ENCODE results near the gene NRXN3.

The NRXN3 gene

DNA sequence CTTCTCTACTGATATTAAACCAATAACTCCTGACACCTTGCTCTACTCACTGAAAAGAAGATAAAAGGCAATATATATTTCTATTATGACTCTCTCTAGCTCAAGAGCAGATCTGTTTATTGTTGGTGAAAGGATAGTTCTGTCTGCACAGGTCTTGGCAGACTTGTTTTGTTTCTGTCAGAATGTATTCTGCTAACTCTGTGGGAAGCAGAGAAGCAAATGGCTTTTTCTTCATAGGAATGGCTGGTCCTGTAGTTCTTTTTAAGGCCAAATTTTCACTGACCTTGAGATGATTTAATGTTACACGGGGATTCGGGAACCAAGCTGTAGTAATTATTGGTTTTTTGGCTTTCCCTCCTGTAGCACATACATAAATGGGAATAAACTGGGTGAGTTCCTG is 1529.0 kb downstream of the NRXN3 start:
- Histone ChIP-seq H3K9me3 (ENCODE audit: control insufficient read depth, low read length) (no peaks in the 10 kb centered on the region), H3K36me3 (ENCODE audit: control insufficient read depth, insufficient read depth, low read length) (no peaks in the 10 kb centered on the region), H3K27ac (ENCODE audit: low read depth, low read length, severe bottlenecking) (no peak overlapping the region), H3K4me3 (ENCODE audit: extremely low read depth, insufficient read depth, low read length, poor library complexity, severe bottlenecking) (no peak overlapping the region), H3K4me1 (ENCODE audit: control insufficient read depth, insufficient read depth, low read length, poor library complexity, severe bottlenecking) (no peaks in the 10 kb centered on the region)
- 100% methylated on average over 2 of the region's 2 CpGs; no CpG with 5 or more reads in 1 of the 2 experiments for WGBS, 2 experiments (ENCODE audit: insufficient coverage in 2 of 2)

DNA sequence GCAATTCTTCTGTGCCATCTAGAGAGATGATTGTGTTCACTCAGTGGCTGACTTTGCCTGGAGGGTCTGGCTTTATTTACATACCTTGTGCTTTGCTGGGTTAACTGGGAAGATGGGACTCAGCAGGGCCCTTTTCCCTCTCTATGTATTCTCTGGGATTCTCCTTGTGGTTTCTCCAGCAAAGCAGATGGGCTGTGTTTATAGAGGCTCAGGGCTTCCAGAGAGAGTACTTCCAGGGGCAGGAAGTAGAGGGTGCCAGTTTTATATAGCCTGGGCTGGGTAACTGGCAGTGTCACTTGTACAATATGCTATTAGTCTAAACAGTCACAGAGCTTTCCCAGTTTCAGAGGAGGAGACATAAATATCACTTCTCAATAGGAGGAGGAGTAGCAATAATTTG is 1531.2 kb downstream of the NRXN3 start:
- H3K9me3 ChIP-seq (ENCODE audit: control insufficient read depth, low read length): no peaks in the 10 kb centered on the region
- H3K36me3 ChIP-seq (ENCODE audit: control insufficient read depth, insufficient read depth, low read length): no peaks in the 10 kb centered on the region
- no peak overlapping the region for H3K27ac ChIP-seq (ENCODE audit: low read depth, low read length, severe bottlenecking)
- H3K4me3 ChIP-seq (ENCODE audit: extremely low read depth, insufficient read depth, low read length, poor library complexity, severe bottlenecking): no peak overlapping the region
- H3K4me1 ChIP-seq (ENCODE audit: control insufficient read depth, insufficient read depth, low read length, poor library complexity, severe bottlenecking): peaks cover 4% of the 10 kb centered on the region

DNA sequence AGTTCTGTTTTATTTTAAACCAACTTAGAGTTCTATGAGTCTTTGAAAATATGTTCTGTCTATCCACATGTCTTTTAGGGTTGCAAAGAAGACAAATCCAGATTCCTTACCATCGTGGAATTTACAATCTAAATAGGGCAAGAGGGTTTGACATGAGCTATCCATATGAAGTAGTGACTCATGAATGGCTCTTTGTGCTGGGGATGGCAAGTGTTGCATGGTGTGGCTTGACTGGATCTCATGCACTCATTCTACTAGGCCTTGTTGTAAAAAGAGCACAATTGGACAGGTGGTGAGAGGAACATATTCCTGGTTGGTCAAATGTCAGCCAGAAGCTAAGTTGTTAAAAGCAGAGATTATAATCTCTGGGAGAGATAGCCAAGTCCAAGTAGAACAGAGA is 1532.0 kb downstream of the NRXN3 start:
- WGBS, 2 experiments (ENCODE audit: insufficient coverage in 2 of 2): no CpG with 5 or more reads among the region's 1 CpG
- Histone ChIP-seq H3K27ac (ENCODE audit: low read depth, low read length, severe bottlenecking) (no peak overlapping the region), H3K4me1 (ENCODE audit: control insufficient read depth, insufficient read depth, low read length, poor library complexity, severe bottlenecking) (peaks cover 11% of the 10 kb centered on the region), H3K9me3 (ENCODE audit: control insufficient read depth, low read length) (no peaks in the 10 kb centered on the region), H3K36me3 (ENCODE audit: control insufficient read depth, insufficient read depth, low read length) (no peaks in the 10 kb centered on the region), H3K4me3 (ENCODE audit: extremely low read depth, insufficient read depth, low read length, poor library complexity, severe bottlenecking) (no peak overlapping the region)

DNA sequence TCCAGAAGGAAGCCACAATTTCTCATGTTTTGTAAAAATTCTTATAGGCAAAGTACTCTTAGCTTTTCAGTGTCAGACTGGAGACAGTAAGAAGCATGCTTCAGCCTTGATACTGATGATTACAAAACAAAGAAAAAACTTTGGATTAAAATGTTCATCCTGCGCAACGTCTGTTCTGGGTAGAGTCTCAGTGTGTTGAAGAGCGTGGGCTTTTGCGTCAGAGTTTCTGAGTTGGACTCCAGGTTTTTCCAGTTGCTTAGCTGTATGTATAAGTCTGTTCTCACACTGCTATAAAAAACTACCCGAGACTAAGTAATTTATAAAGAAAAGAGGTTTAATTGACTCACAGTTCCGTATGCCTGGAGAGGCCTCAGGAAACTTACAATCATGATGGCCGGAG is 1533.0 kb downstream of the NRXN3 start:
- Histone ChIP-seq H3K4me3 (ENCODE audit: extremely low read depth, insufficient read depth, low read length, poor library complexity, severe bottlenecking) (no peak overlapping the region), H3K4me1 (ENCODE audit: control insufficient read depth, insufficient read depth, low read length, poor library complexity, severe bottlenecking) (peaks cover 11% of the 10 kb centered on the region), H3K9me3 (ENCODE audit: control insufficient read depth, low read length) (no peaks in the 10 kb centered on the region), H3K27ac (ENCODE audit: low read depth, low read length, severe bottlenecking) (no peak overlapping the region), H3K36me3 (ENCODE audit: control insufficient read depth, insufficient read depth, low read length) (no peaks in the 10 kb centered on the region)
- WGBS, 2 experiments (ENCODE audit: insufficient coverage in 2 of 2): 98 to 100% methylated on average over 2 to 4 of the region's 7 CpGs

DNA sequence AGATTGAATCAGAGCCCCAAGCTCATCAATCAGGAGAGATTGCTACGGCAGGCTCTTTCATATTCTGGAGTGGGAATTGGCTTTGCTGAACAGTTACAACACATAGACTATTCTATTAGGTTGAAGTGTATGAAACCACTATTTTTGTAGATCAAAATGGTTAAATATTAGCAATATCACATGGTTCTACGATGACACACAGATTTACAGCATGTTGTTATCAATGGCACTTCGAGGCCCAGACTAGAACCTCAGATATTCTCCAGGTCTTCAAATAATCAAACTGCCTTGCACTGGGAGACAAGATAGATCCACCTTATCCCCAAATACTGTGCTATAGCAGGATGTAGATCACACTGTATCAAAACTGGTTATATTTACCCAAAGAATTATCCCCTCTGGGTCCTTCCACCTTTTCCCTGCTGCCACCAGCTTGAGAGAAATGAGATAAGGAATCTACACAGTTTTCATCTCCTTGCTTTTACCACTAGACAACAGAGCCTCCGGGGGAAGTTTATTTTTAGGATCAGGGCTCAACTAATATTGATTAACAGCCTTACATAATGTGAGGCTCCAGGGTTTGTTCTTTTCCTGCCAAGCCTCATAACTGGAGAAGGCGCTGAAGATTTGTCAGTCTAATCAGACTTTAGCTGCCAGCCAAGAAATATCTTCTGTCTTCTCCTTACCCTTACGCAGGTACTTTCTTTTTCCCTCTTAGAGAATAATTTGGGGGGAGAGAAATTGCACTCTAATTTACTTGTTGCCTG is 1534.1 kb downstream of the NRXN3 start:
- no peaks in the 10 kb centered on the region for H3K9me3 ChIP-seq (ENCODE audit: control insufficient read depth, low read length)
- no peaks in the 10 kb centered on the region for H3K36me3 ChIP-seq (ENCODE audit: control insufficient read depth, insufficient read depth, low read length)
- WGBS, 2 experiments (ENCODE audit: insufficient coverage in 2 of 2): no CpG with 5 or more reads among the region's 6 CpGs
- peaks cover 19% of the 10 kb centered on the region for H3K4me1 ChIP-seq (ENCODE audit: control insufficient read depth, insufficient read depth, low read length, poor library complexity, severe bottlenecking)
- H3K4me3 ChIP-seq (ENCODE audit: extremely low read depth, insufficient read depth, low read length, poor library complexity, severe bottlenecking): no peak overlapping the region
- no peak overlapping the region for H3K27ac ChIP-seq (ENCODE audit: low read depth, low read length, severe bottlenecking)

DNA sequence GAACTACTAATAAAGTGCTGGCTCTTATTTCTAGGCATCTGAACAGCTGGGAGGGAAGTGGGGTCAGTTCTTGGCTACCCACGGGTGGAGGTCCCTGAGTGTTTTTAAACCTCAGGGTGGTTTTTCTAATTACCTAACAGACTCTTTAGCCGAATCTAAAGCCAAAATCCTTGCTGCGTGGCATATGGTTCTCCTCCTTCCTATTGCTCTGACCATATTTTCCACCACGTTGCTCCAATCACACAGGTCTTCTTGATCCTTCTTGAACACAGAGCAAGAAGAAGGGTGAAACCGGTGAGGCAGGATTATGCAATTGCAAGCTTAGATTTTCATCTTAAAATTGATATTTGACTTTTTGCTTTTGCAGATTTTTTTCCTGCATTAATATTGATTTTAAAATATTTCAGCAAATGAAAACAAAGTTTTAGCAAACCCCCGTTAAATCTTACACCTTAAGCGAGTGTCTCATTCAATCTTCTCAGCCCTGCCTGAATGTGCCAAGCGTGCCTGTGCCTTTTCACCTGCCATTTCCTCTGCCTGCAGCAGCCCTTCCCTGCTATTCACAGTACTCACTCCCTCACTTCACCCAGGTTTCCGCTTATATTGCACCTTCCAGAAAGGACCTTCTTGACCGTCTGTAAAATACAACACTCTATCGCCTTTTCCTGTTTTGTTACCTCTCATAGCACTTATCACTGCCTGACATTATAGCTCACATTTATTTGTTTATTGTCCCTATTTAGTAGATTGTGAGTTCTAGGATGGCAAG is 1535.1 kb downstream of the NRXN3 start:
- no peaks in the 10 kb centered on the region for H3K9me3 ChIP-seq (ENCODE audit: control insufficient read depth, low read length)
- H3K4me3 ChIP-seq (ENCODE audit: extremely low read depth, insufficient read depth, low read length, poor library complexity, severe bottlenecking): no peak overlapping the region
- WGBS, 2 experiments (ENCODE audit: insufficient coverage in 2 of 2): 91 to 98% methylated on average over 7 to 8 of the region's 11 CpGs
- no peak overlapping the region for H3K27ac ChIP-seq (ENCODE audit: low read depth, low read length, severe bottlenecking)
- no peaks in the 10 kb centered on the region for H3K36me3 ChIP-seq (ENCODE audit: control insufficient read depth, insufficient read depth, low read length)
- peaks cover 28% of the 10 kb centered on the region for H3K4me1 ChIP-seq (ENCODE audit: control insufficient read depth, insufficient read depth, low read length, poor library complexity, severe bottlenecking)

DNA sequence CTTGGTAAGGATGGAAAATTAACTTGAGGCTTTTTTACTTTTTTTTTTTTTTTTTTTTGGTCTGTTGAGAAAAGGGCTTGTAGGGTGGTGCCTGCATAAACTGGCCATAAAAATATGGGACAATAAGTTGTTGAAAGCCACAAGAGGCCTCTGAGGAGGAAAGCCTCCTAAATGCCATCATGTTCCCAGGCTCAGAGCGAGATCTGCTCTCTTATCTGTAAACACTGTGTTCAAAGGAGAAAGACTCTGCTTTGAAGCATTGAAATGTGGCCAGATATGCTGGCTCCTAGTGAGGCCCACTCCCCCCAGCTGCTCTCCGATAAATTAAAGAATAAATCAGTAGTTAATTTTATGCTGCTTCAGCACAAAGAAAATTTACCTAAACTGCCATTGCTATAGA is 1536.2 kb downstream of the NRXN3 start:
- H3K9me3 ChIP-seq (ENCODE audit: control insufficient read depth, low read length): no peaks in the 10 kb centered on the region
- 0% methylated on average over 1 of the region's 2 CpGs; no CpG with 5 or more reads in 1 of the 2 experiments for WGBS, 2 experiments (ENCODE audit: insufficient coverage in 2 of 2)
- H3K27ac ChIP-seq (ENCODE audit: low read depth, low read length, severe bottlenecking): peak overlapping the region; percentile 13
- no peaks in the 10 kb centered on the region for H3K36me3 ChIP-seq (ENCODE audit: control insufficient read depth, insufficient read depth, low read length)
- no peak overlapping the region for H3K4me3 ChIP-seq (ENCODE audit: extremely low read depth, insufficient read depth, low read length, poor library complexity, severe bottlenecking)
- H3K4me1 ChIP-seq (ENCODE audit: control insufficient read depth, insufficient read depth, low read length, poor library complexity, severe bottlenecking): peaks cover 28% of the 10 kb centered on the region

DNA sequence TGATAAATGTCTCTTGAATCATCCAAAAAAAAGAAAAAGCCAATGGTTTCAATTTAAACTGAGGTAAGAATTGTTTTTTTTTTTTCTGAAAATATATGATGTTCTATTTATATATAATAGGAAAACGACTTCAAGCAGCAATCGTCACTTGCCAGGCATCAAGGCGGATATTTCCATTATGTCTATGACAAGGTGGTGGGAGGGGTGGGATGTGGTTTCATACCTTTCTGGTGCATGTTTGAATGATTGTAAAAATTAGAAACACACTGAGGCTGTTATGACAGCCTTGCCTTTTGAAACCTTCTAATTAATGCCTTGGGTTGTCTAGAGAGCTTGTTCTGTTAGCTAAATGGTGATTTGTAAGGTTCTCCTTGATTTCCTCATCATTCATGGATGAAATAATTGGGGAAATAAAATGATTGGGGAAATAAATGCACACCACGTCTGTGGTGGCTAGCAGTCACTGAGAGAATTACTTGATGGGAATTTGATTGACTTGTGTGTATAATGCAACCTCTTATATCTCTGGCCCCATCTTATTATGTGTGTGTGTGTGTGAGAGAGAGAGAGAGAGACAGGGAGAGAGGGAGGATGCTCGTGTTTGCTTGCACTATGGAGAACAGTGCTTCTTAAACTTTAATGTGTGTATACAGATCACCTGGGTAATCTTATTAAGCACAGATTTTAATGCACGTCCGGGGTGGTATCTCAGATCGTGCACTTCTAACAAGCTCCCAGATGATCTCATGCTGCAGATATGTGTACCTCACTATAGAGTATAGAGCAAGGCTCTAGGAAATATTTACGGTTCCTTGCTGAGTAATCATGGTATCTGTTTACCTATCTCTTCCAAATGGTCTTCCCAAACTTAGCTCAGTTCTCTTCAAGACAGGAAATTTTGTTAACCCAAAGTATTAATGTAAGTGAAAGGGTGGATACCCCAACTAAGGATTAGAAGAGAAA is 1538.5 kb downstream of the NRXN3 start:
- H3K36me3 ChIP-seq (ENCODE audit: control insufficient read depth, insufficient read depth, low read length): no peaks in the 10 kb centered on the region
- H3K4me1 ChIP-seq (ENCODE audit: control insufficient read depth, insufficient read depth, low read length, poor library complexity, severe bottlenecking): peaks cover 30% of the 10 kb centered on the region
- no peaks in the 10 kb centered on the region for H3K9me3 ChIP-seq (ENCODE audit: control insufficient read depth, low read length)
- WGBS, 2 experiments (ENCODE audit: insufficient coverage in 2 of 2): 74 to 88% methylated on average over 3 to 6 of the region's 9 CpGs
- peak overlapping the region; percentile 39 for H3K27ac ChIP-seq (ENCODE audit: low read depth, low read length, severe bottlenecking)
- no peak overlapping the region for H3K4me3 ChIP-seq (ENCODE audit: extremely low read depth, insufficient read depth, low read length, poor library complexity, severe bottlenecking)

DNA sequence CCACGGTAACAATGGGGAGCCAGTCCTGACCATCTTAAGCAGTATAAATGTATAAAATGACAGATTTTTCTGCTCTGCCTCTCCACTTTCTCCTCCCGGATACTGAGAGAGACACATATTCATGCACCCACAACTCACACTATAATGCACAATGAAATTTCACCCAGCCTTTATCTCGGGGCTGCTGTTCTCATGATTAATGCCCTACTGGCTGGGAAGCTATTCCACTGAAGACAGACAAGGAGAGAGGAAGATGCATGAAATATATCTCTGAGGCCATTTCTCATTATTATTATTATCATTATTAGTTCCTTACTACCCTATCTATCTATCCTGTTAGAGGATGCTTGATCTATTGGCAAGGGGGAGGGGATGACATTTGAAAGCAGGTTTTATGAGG is 1539.4 kb downstream of the NRXN3 start:
- no peaks in the 10 kb centered on the region for H3K9me3 ChIP-seq (ENCODE audit: control insufficient read depth, low read length)
- no CpG with 5 or more reads among the region's 3 CpGs for WGBS, 2 experiments (ENCODE audit: insufficient coverage in 2 of 2)
- H3K4me3 ChIP-seq (ENCODE audit: extremely low read depth, insufficient read depth, low read length, poor library complexity, severe bottlenecking): no peak overlapping the region
- H3K36me3 ChIP-seq (ENCODE audit: control insufficient read depth, insufficient read depth, low read length): no peaks in the 10 kb centered on the region
- H3K4me1 ChIP-seq (ENCODE audit: control insufficient read depth, insufficient read depth, low read length, poor library complexity, severe bottlenecking): peaks cover 29% of the 10 kb centered on the region
- H3K27ac ChIP-seq (ENCODE audit: low read depth, low read length, severe bottlenecking): peak overlapping the region; percentile 39

DNA sequence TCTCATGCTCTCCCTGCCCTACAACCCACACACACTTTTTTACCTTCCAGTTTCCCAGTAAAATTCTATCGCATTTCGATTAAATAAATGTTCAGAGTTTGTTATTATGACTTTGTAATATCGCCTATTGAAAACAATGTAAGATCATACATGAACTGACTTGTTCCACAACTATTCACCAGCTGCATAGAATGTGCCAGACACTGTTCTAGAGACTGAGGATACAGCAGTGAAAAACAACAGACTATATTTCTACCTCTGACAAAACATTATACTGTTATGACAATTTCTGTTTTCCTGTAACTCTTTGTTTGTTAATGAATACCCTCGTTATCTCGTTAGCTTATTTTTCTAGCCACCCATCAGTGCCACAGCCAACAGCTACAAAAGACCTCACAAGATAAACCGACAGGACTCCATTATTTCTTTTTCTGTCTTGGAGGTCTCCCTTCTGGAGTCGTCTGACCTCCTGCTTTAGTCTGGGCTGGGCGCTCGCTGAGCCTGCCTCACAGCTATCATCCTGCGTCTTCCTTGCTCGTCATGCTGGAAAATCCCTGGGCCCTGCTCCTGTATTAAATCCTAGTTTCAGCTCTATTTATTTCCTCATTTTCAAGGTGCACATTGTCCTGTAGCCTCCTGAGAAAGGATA is 1542.3 kb downstream of the NRXN3 start:
- WGBS, 2 experiments (ENCODE audit: insufficient coverage in 2 of 2): 77 to 83% methylated on average over 4 to 7 of the region's 11 CpGs
- peak overlapping the region; percentile 14 for H3K27ac ChIP-seq (ENCODE audit: low read depth, low read length, severe bottlenecking)
- no peaks in the 10 kb centered on the region for H3K9me3 ChIP-seq (ENCODE audit: control insufficient read depth, low read length)

More for the DNA sequence above, 1542.3 kb downstream of the NRXN3 start:
- no peak overlapping the region for H3K4me3 ChIP-seq (ENCODE audit: extremely low read depth, insufficient read depth, low read length, poor library complexity, severe bottlenecking)
- H3K36me3 ChIP-seq (ENCODE audit: control insufficient read depth, insufficient read depth, low read length): no peaks in the 10 kb centered on the region
- H3K4me1 ChIP-seq (ENCODE audit: control insufficient read depth, insufficient read depth, low read length, poor library complexity, severe bottlenecking): peaks cover 20% of the 10 kb centered on the region

Measured in mesodermal cell (in vitro differentiated cells).